Measurements from ENCODE around the gene SEC14L3.
A peak's percentile ranks its signal among the peaks of the same experiment; 100 is the strongest.

Gene SEC14L3

GRCh38 chr22:30423301-30423958 is 48.4 kb downstream of the SEC14L3 start:
- no peak for DNase-seq (ENCODE audit: low read depth)

- peak; percentile 97 for DNase-seq (ENCODE audit: low read depth)
Observed at GRCh38 chr22:30422481-30423300, 49.1 kb downstream of the SEC14L3 start.

- peak; percentile 24 for DNase-seq (ENCODE audit: low read depth)
Observed at GRCh38 chr22:30421695-30422480, 49.9 kb downstream of the SEC14L3 start.

GRCh38 chr22:30420347-30421125 is 51.3 kb downstream of the SEC14L3 start:
- peak; percentile 88 for DNase-seq (ENCODE audit: low read depth)

- DNase-seq (ENCODE audit: low read depth): no peak
Observed at GRCh38 chr22:30416837-30417236, 55.0 kb downstream of the SEC14L3 start.

GRCh38 chr22:30416403-30416802 is 55.4 kb downstream of the SEC14L3 start:
- no peak for DNase-seq (ENCODE audit: low read depth)

- DNase-seq (ENCODE audit: low read depth): peak; percentile 53
Observed at GRCh38 chr22:30414525-30415047, 57.2 kb downstream of the SEC14L3 start.

- DNase-seq (ENCODE audit: low read depth): no peak
Observed at GRCh38 chr22:30413745-30414524, 57.9 kb downstream of the SEC14L3 start.

- DNase-seq (ENCODE audit: low read depth): no peak
Observed at GRCh38 chr22:30413001-30413400, 58.8 kb downstream of the SEC14L3 start.

GRCh38 chr22:30411780-30412179 is 60.0 kb downstream of the SEC14L3 start:
- DNase-seq (ENCODE audit: low read depth): no peak
